Dedifferentiated amniotic fluid mesenchymal stem cell (primary cell): ENCODE data around the gene PAK5.

Experiments
- DNase-seq: peaks from one replicate; pipeline ENCODE4 v3.0.0-alpha.2; 2016; ENCODE audit errors: extremely low spot score

Gene PAK5

GRCh38 chr20:9517297-9518162 is 321.3 kb downstream of the PAK5 start:
- no peak for DNase-seq

- DNase-seq = no peak
These were observed 322.5 kb downstream of the PAK5 start for GRCh38 chr20:9516234-9516871.

GRCh38 chr20:9515741-9516233 is 323.1 kb downstream of the PAK5 start:
- DNase-seq = no peak

DNA sequence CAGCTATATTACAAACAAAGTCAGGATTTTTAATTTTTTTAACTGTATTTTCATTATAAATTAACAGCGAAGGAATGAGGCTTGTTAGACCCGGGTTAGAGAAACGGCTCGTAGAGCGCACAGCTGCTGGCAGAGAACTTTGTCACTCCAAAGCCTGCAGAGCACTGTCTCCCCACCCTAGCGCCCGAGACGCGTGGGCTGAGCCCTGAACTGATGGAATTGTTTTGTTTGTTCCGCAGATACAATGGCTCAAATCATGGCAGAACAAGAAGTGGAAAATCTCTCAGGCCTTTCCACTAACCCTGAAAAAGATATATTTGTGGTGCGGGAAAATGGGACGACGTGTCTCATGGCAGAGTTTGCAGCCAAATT is 323.7 kb downstream of the PAK5 start:
- no peak for DNase-seq

- DNase-seq = no peak
These were observed 324.2 kb downstream of the PAK5 start, which contains the start of gene LAMP5 for GRCh38 chr20:9514461-9515213. Gene LAMP5, plus strand, starts transcription at chr20:9514590. Its CDS starts 263 bp downstream, at chr20:9514853.

DNA sequence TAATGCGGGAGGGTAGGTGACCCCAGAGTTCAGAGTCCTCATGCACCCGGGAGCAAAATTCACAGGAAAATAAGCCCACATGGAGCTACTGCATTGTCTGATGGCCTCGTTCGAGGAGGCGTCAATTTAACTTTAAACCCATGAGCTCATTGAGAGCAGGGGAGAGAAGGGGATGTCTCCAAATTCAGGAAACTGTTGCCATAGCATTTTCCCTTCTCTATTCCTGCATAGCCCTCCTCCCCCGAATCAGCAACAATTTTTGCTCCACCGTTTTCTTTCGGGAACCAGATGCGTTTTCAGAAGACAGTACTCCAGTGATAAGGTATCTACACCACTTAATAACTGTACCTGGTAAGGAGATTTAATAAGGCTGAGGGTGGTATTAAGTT is 324.8 kb downstream of the PAK5 start:
- DNase-seq = no peak

GRCh38 chr20:9510911-9511310 is 328.0 kb downstream of the PAK5 start:
- no peak for DNase-seq

- DNase-seq = no peak
These were observed 329.6 kb downstream of the PAK5 start for GRCh38 chr20:9509246-9509645.

DNA sequence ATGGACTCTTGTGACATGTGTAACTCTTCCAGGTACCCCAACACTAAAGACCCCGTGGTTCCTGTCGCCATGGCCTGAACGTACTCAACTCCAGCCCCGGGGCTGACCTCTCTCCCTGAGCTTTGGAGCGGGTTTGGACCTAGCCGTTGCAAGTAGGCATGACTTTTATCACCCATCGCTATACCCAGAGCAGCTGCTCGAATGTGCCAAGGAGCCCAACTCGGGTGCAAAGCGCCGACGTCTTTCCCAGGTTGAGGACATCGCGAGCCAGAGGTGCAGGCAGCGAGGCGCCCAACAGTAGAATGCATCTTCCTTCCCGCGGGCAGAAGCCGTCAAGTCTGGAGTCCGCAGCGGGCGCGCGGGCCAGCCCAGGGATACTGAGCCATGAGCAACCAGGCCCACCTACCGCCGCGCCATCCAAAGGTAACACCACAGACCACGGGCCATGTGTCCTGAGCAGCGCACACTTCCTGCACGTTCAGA is 330.1 kb downstream of the PAK5 start:
- no peak for DNase-seq

DNA sequence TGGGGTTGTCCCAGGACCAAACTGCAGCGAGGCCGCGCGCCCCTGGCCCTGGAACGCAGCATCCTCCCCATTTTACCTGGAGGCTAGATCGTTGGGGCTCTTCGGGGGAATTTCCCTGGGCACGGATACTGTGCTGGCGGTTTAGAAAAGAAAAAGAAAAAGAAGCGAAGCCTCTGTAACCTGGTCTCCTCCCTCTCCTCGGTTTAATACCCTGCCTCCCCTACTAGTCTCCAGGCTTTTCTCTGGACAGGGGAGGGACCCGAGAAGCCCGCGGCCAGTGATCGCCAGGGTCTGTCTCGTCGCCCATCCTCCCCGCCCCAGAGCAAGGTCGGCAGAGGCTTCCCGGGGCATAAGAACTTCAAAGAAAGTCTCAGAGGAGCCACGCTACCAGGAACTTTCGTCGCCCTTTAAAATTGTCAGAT is 330.6 kb downstream of the PAK5 start:
- no peak for DNase-seq

- DNase-seq = no peak
These were observed 331.2 kb downstream of the PAK5 start for GRCh38 chr20:9507544-9508239.

GRCh38 chr20:9506964-9507369 is 331.9 kb downstream of the PAK5 start:
- DNase-seq = no peak

- no peak for DNase-seq
These were observed 332.5 kb downstream of the PAK5 start for GRCh38 chr20:9506280-9506821.

- no peak for DNase-seq
These were observed 335.2 kb downstream of the PAK5 start for GRCh38 chr20:9503526-9504245.

DNA sequence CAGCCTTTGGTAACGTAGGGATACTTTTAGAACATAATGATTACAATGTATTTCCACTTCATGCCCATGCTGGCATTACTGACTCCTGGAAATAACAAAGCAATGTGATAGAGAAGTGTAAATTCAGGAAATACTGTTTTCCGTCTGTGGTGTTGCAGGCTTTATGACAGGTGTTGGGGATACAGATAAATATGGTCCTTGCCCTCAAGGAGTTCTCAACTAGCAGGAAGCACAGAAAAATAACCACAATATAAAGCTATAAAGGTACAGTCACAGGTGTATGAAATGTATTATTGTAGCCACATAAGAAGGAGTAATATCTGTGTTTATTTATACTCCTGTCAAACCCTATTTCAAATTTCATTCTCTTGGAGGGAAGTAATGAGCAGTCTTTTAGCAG is 337.4 kb downstream of the PAK5 start:
- DNase-seq = no peak

DNA sequence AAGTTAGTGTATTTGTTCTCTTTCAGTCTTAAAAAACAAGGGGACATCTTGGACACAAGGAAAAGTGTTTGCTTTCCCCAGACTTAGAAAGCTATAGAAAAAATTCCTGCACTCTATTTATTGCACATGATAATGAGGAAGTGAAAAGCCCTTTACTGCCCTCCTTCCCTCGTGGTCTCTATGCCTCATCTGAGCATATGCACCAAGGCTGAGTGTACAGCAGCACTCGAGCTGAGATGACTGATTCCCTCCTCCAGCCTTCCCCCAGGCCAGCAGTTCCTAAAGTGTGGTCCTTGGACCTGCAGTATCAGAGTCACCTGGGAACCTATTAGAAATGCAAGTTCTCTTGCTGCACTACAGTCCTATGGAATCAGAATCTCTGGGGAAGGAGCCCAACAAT is 338.8 kb downstream of the PAK5 start:
- DNase-seq = no peak

GRCh38 chr20:9499126-9499899 is 339.6 kb downstream of the PAK5 start:
- DNase-seq = no peak

DNA sequence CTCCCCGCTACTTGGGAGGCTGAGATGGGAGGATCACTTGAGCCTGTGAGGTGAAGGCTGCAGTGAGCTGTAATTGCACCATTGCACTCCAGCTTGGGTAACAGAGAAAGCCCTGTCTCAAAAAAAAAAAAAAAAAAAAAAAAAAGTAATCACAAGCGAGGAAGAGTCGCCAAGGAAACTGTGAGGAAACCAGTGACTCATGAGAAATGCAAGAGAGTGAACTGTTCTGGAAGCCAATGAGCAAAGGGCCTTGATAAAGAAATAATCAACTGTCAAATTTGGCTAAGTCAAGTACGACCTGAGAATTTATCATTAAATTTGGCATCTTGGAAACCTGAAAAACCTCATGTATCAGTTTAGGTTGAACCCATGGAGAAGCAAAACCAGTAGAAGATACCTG is 340.6 kb downstream of the PAK5 start:
- DNase-seq = no peak

GRCh38 chr20:9496155-9496554 is 342.7 kb downstream of the PAK5 start:
- no peak for DNase-seq

- DNase-seq = no peak
These were observed 343.2 kb downstream of the PAK5 start for GRCh38 chr20:9495701-9496100.
